Measurements from ENCODE around the gene UNC13D.

GRCh38 chr17:75824666-75825065, 19.5 kb downstream of the UNC13D start:
- TF ChIP-seq KAT8 (IDR thresholded peaks at IDR 0.05; ENCODE audit: low read depth) (no peak), ZBTB40 (IDR thresholded peaks at IDR 0.05) (no peak), ZBTB40 (CRISPR knock-in tag; IDR thresholded peaks at IDR 0.05) (no peak), CBFB (CRISPR knock-in tag; IDR thresholded peaks at IDR 0.05) (no peak), NCOA1 (IDR thresholded peaks at IDR 0.05; ENCODE audit: low read depth) (no peak), ZFPM2 (CRISPR knock-in tag; IDR thresholded peaks at IDR 0.05) (no peak), USF1 (CRISPR knock-in tag; IDR thresholded peaks at IDR 0.05) (no peak), POLR2A (conservative IDR thresholded peaks at IDR 0.05) (peak; percentile 37; the same call in 1 of the 2 replicates), PTTG1 (tag; IDR thresholded peaks at IDR 0.05; ENCODE audit: low read depth) (no peak)
